ENCODE data around the gene LGALS7.

- TF ChIP-seq CTCF (IDR thresholded peaks at IDR 0.05) (no peak), POLR2A (IDR thresholded peaks at IDR 0.05) (no peak)
Observed at GRCh38 chr19:38774181-38774950, 1.0 kb upstream of the LGALS7 start.

Measured in adrenal gland (tissue), 5 donors.